ENCODE results near the gene KIAA1217.

KIAA1217 gene

DNA sequence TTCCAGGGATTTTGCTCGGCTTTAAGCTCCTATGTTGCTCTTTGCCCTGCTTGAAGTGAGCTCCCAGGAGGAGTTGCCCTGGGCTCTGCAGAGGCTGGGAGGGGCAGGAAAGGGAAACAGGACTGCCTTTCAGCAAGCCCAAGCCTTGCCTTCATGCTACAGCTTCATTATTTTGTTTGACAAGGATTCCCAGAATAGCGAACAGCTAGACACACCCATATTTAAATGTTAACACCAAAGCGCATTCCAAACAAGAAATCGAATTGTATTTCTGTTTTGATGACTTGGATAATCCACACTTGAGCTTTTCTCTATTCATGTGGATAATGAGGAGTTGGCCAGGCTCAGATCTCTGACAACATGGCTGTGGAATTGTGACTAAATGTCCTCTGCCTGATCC is 6.3 kb downstream of the KIAA1217 start:
- POLR2A ChIA-PET, result no interaction called here
- CTCF ChIA-PET, result interaction anchor here (0.6 to 1.2 kb wide), 2 partner anchors 52 to 202 kb away, joined by 3 read pairs; no protein-coding TSS in a partner anchor
- H3K9me3 ChIP-seq (ENCODE audit: control insufficient read depth, insufficient read depth, low read depth, low read length), result no peaks in the 10 kb centered on the region
- H3K4me3 ChIP-seq (ENCODE audit: low read depth, low read length), result no peak overlapping the region
- H3K27ac ChIP-seq (ENCODE audit: extremely low read depth, low read depth, low read length), result no peak overlapping the region
- no peak for TF ChIP-seq ZEB2 (tag by site-specific recombination; IDR thresholded peaks at IDR 0.05)
- no peak for TF ChIP-seq ZNF202 (tag by site-specific recombination; IDR thresholded peaks at IDR 0.05; ENCODE audit: borderline replicate concordance)
- no peak for TF ChIP-seq ZNF747 (tag by site-specific recombination; IDR thresholded peaks at IDR 0.05)
- TF ChIP-seq SCRT2 (tag by site-specific recombination; IDR thresholded peaks at IDR 0.05), result no peak
- no peak for TF ChIP-seq ZNF776 (tag by site-specific recombination; IDR thresholded peaks at IDR 0.05; ENCODE audit: borderline replicate concordance)
- peaks cover 0 to 5% of the 10 kb centered on the region in 2 experiments; a peak in 1 of 3 replicates for H3K36me3 ChIP-seq (ENCODE audit: control insufficient read depth in 2 of 2, insufficient read depth in 1 of 2, low read length in 2 of 2)
- H3K4me1 ChIP-seq (ENCODE audit: control insufficient read depth, insufficient read depth, low read length), result peaks cover 4% of the 10 kb centered on the region; the same call in 1 of the 2 replicates

DNA sequence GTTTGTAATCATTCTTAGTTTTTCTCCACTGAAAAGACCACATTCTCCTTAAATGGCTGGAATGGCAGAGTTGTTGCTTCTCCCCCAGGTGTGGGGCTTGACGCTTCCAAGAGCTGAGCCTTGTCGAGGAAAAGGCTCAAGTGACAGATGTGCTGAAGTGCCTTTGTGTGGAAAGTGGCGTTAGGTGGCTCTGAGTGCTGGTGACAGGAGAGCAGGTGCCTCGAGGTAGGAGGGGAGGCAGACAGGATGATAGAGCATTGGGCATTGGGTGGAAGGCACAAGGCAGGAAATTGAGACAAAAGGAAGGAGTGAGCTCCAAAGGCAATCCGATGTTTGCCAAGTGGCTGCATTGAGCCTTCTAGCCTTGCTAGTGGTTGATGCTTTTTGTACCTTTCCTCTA is 6.7 kb downstream of the KIAA1217 start:
- CTCF ChIA-PET, result interaction anchor here (0.6 to 1.2 kb wide), 2 partner anchors 51 to 202 kb away, joined by 3 read pairs; no protein-coding TSS in a partner anchor

DNA sequence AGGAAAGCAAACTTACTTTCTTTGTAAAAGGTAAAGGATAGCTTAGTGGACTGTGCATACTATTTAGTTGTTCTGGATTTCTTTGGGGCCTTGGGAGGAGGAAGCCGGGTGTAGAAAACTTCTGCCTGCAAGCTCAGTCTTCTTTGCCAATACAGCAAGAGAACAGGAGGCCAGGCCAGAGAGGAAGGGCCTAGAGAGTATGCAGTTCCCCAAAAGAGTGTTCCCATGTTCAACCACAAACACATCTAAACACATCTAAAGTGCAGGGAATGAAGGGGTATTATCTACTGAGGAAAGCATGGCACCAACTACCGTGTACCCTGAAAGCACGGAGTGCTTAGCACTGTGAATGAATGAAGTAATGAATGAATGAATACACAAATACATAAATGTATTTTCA is 11.0 kb downstream of the KIAA1217 start:
- CTCF ChIA-PET, result no interaction called here
- no peak overlapping the region for H3K27ac ChIP-seq (ENCODE audit: extremely low read depth, low read depth, low read length)
- H3K4me1 ChIP-seq (ENCODE audit: control insufficient read depth, insufficient read depth, low read length), result no peaks in the 10 kb centered on the region
- POLR2A ChIA-PET, result no interaction called here
- H3K9me3 ChIP-seq (ENCODE audit: control insufficient read depth, insufficient read depth, low read depth, low read length), result no peaks in the 10 kb centered on the region
- no peak overlapping the region for H3K4me3 ChIP-seq (ENCODE audit: low read depth, low read length)
- TF ChIP-seq, protein P1, sequence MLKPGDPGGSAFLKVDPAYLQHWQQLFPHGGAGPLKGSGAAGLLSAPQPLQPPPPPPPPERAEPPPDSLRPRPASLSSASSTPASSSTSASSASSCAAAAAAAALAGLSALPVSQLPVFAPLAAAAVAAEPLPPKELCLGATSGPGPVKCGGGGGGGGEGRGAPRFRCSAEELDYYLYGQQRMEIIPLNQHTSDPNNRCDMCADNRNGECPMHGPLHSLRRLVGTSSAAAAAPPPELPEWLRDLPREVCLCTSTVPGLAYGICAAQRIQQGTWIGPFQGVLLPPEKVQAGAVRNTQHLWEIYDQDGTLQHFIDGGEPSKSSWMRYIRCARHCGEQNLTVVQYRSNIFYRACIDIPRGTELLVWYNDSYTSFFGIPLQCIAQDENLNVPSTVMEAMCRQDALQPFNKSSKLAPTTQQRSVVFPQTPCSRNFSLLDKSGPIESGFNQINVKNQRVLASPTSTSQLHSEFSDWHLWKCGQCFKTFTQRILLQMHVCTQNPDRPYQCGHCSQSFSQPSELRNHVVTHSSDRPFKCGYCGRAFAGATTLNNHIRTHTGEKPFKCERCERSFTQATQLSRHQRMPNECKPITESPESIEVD (tag by site-specific recombination; IDR thresholded peaks at IDR 0.05), result no peak
- no peak for TF ChIP-seq ZNF391 (tag by site-specific recombination; IDR thresholded peaks at IDR 0.05; ENCODE audit: borderline replicate concordance, low read depth)
- TF ChIP-seq, protein P2, sequence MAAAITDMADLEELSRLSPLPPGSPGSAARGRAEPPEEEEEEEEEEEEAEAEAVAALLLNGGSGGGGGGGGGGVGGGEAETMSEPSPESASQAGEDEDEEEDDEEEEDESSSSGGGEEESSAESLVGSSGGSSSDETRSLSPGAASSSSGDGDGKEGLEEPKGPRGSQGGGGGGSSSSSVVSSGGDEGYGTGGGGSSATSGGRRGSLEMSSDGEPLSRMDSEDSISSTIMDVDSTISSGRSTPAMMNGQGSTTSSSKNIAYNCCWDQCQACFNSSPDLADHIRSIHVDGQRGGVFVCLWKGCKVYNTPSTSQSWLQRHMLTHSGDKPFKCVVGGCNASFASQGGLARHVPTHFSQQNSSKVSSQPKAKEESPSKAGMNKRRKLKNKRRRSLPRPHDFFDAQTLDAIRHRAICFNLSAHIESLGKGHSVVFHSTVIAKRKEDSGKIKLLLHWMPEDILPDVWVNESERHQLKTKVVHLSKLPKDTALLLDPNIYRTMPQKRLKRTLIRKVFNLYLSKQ (tag by site-specific recombination; IDR thresholded peaks at IDR 0.05; ENCODE audit: borderline replicate concordance), result no peak
- TF ChIP-seq, protein P3, sequence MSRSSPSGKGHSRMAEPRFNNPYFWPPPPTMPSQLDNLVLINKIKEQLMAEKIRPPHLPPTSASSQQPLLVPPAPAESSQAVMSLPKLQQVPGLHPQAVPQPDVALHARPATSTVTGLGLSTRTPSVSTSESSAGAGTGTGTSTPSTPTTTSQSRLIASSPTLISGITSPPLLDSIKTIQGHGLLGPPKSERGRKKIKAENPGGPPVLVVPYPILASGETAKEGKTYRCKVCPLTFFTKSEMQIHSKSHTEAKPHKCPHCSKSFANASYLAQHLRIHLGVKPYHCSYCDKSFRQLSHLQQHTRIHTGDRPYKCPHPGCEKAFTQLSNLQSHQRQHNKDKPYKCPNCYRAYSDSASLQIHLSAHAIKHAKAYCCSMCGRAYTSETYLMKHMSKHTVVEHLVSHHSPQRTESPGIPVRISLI (tag by site-specific recombination; IDR thresholded peaks at IDR 0.05), result no peak
- TF ChIP-seq, protein P4, sequence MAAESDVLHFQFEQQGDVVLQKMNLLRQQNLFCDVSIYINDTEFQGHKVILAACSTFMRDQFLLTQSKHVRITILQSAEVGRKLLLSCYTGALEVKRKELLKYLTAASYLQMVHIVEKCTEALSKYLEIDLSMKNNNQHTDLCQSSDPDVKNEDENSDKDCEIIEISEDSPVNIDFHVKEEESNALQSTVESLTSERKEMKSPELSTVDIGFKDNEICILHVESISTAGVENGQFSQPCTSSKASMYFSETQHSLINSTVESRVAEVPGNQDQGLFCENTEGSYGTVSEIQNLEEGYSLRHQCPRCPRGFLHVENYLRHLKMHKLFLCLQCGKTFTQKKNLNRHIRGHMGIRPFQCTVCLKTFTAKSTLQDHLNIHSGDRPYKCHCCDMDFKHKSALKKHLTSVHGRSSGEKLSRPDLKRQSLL (tag by site-specific recombination; IDR thresholded peaks at IDR 0.05), result no peak
- no peak for TF ChIP-seq ZNF777 (tag by site-specific recombination; IDR thresholded peaks at IDR 0.05; ENCODE audit: borderline replicate concordance)
- peaks cover 0 to 5% of the 10 kb centered on the region in 2 experiments; a peak in 2 of 3 replicates for H3K36me3 ChIP-seq (ENCODE audit: control insufficient read depth in 2 of 2, insufficient read depth in 1 of 2, low read length in 2 of 2)

More for the DNA sequence above, 6.7 kb downstream of the KIAA1217 start:
- POLR2A ChIA-PET, result no interaction called here
- H3K4me1 ChIP-seq (ENCODE audit: control insufficient read depth, insufficient read depth, low read length), result peaks cover 4% of the 10 kb centered on the region; the same call in 1 of the 2 replicates
- no peak overlapping the region for H3K27ac ChIP-seq (ENCODE audit: extremely low read depth, low read depth, low read length)
- no peak for TF ChIP-seq ZNF175 (tag by site-specific recombination; IDR thresholded peaks at IDR 0.05)
- TF ChIP-seq TRIM28 (IDR thresholded peaks at IDR 0.05; ENCODE audit: borderline replicate concordance, low read length), result no peak
- TF ChIP-seq ZNF140 (tag by site-specific recombination; IDR thresholded peaks at IDR 0.05), result no peak
- no peak for TF ChIP-seq ZNF155 (tag by site-specific recombination; IDR thresholded peaks at IDR 0.05)
- no peak for TF ChIP-seq ZNF664 (tag by site-specific recombination; IDR thresholded peaks at IDR 0.05)
- TF ChIP-seq, protein P5, sequence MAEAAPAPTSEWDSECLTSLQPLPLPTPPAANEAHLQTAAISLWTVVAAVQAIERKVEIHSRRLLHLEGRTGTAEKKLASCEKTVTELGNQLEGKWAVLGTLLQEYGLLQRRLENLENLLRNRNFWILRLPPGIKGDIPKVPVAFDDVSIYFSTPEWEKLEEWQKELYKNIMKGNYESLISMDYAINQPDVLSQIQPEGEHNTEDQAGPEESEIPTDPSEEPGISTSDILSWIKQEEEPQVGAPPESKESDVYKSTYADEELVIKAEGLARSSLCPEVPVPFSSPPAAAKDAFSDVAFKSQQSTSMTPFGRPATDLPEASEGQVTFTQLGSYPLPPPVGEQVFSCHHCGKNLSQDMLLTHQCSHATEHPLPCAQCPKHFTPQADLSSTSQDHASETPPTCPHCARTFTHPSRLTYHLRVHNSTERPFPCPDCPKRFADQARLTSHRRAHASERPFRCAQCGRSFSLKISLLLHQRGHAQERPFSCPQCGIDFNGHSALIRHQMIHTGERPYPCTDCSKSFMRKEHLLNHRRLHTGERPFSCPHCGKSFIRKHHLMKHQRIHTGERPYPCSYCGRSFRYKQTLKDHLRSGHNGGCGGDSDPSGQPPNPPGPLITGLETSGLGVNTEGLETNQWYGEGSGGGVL (tag by site-specific recombination; IDR thresholded peaks at IDR 0.05), result no peak
- TF ChIP-seq ZNF292 (tag by site-specific recombination; IDR thresholded peaks at IDR 0.05; ENCODE audit: borderline replicate concordance, low read depth), result no peak
- no peak for TF ChIP-seq MEIS1 (CRISPR knock-in tag; IDR thresholded peaks at IDR 0.05; ENCODE audit: borderline replicate concordance)
- TF ChIP-seq SP3 (tag by site-specific recombination; IDR thresholded peaks at IDR 0.05), result no peak
- no peak for TF ChIP-seq ZNF670 (tag by site-specific recombination; IDR thresholded peaks at IDR 0.05; ENCODE audit: low read depth)
- H3K36me3 ChIP-seq (ENCODE audit: control insufficient read depth in 2 of 2, insufficient read depth in 1 of 2, low read length in 2 of 2), result peaks cover 0 to 5% of the 10 kb centered on the region in 2 experiments; a peak in 2 of 3 replicates
- H3K4me3 ChIP-seq (ENCODE audit: low read depth, low read length), result no peak overlapping the region
- H3K9me3 ChIP-seq (ENCODE audit: control insufficient read depth, insufficient read depth, low read depth, low read length), result no peaks in the 10 kb centered on the region
